SHP77 (cell line): ENCODE results near the gene RGS1.
"Not testable (repeated sequence)": the region's sequence is repeated elsewhere in the genome, so short reads cannot be mapped to it uniquely, and the experiment has no call there.

Experiments used
- DNase-seq, 2 experiments: peaks; one replicate each; lab custom pipeline; 2025; lab: John Stamatoyannopoulos, UW

The RGS1 gene, protein sequence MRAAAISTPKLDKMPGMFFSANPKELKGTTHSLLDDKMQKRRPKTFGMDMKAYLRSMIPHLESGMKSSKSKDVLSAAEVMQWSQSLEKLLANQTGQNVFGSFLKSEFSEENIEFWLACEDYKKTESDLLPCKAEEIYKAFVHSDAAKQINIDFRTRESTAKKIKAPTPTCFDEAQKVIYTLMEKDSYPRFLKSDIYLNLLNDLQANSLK

DNA sequence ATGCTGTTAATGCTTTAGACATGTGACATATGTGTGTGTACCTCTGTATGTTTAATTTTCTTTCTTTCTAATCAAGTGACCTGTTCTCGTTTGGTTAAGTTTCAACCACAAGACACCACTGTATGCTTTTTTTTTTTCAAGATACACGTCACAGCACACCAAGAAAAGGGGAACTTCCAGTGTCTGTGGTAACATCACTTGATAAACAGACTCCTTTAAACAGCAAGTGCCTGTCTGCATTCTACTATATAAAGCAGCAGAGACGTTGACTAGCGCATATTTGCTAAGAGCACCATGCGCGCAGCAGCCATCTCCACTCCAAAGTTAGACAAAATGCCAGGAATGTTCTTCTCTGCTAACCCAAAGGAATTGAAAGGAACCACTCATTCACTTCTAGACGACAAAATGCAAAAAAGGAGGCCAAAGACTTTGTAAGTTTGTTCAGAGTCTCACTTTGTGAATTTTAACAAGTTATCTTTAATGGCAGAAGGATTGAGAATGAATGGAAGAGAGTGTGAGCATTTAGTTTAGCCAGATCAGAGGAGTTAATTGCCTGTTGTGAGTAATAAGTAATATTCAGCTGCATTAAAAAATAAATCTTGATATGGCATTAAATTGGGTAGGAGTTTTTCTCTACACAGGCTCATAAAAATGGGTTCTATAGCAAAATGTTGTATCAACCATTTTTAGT lies at the start of gene RGS1:
Gene RGS1, plus strand, starts transcription at position 275 of the 691 bp plus-strand sequence. Its CDS starts 20 bp downstream, at position 295.
- DNase-seq = no peak

DNA sequence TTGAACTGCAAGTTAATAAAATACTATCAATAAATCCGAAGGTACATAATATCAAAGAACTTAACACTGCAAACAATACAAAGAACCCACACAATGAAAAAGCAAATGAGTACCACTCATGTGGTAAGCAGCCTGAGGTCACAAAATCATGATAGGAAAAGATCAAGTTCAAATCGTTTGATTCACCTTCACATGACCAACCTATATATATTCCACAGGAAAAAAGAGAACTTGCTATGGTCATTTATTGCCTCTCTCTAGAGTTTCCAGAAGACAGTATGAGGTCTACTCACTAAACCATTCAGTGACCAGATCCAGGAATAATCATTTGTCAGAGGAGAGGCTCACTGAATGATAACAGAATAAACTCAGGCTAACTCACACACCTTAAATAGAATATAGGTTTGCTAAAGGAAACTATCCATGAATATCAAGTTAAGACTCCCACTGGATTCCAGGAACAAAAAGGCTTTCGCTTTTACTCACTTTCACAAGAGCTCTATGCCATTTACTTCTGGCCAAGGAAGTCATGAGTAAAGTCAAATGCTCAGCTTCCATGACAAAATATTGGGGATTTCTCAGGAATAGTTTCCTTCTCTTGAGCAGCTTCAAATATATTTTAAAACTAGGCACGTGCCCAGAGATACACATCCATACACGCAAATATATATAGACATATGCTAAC lies 48.3 kb upstream of the RGS1 start:
- DNase-seq = no peak

DNA sequence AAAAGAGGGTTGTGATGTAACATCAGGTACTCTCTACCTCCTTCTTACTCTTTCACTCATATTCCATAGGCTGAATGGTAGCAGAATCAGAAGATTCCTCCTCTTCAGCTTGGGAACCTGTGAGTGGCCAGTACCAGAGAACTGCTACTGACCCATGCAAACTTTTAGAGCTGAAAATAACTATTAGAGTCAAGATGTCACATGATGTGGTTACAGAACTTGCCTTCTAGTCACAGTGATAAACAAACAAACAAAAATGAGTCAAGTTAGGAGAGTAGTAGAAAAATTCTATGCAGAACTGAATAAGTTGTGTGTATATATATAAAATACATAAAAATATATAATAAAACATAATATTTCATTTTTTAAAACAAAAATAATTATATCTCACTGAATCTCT lies 47.6 kb upstream of the RGS1 start:
- DNase-seq = no peak

DNA sequence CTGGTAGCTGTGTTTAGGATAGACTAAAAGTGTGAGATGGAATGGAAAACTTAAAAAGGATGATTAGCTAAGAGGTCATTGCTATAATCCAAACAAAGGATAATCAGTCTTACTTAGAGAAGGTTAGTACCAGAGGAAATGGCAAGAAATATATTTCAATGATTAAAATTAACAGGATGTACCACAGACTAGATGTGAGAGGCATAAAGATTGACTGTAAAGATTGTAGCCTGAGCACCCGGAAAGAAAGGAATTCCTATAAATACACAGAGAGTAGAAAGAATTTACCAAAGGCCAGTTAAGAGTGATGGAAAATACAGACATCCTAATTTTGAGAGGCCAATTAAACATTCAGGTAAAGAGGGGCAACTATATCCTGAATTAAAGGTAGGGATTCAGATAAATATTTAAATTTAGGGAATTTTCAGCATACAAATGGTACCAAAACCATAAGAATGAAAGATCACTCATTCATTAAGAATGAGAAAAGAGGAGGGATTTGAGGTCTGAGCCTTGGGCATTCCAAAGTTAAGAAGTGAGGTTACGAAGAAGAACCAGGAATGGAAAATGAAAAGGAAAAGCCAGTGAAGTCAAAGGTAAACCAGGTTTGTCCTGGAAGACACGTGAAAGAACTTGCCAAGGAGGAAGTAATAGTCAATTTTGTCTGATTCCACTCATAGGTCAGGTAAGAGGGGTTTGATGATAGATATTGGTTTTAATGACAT lies 46.4 kb upstream of the RGS1 start:
- DNase-seq = no peak

DNA sequence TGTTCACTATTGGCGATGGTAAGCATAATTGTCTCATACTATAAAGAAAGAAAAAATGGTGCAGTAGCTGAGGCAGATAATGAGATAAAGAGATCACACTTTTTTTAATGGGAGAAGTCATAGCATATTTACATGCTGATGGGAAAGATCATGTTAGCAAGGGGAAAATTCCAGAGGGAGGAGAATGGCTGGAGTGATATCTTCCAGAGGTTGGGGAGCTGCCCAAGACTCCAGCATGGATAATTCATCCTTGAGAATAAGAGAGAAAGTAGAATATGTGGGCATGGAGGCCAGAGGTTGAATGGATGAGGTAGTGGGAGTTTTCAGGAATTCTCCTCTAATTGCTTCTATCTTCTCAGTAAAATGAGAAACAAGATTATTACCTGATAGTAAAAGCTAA lies 45.8 kb upstream of the RGS1 start:
- no peak for DNase-seq

DNA sequence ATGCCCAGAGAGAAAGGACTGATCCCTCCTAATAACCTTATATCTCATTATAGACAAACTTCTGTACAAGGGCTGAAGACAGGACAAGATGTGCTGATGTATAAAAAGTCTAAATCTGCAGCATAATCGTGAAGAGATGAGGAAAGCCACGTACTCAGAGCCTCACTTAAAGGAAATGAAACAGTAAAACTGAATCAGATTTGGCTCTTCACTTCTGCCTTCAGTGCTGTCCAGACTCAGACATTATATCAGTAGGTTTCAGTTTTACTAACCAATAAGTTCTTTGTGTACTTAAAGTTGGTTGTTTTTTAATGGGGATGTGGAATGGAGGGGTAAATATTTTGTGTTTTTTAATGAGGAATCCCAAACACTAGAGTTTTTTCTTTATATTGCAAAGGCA lies 45.3 kb upstream of the RGS1 start:
- no peak for DNase-seq

DNA sequence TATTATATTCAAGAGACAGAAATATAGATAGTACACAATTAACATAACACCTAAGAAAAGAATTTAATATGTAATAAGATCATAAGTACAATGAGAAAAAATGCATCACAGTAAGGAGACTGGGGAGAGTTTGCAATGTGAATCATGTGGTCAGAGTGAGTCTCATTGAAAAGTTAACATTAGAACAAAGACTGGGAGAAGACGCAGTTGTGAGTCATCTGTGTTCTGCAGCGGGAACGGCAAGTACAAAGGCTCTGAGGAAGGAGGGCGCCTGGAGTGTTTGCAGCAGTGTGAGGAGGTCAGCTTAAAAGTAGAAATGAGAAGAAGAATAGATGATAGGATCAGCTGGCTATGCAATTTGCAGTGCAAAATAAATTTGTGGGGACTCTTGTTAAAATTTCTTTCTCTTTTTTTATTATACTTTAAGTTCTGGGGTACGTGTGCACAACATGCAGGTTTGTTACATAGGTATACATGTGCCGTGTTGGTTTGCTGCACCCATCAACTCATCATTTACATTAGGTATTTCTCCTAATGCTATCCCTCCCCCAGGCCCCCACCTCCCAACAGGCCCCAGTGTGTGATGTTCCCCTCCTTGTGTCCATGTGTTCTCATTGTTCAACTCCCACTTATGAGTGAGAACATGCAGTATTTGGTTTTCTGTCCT lies 44.4 kb upstream of the RGS1 start:
- not testable (repeated sequence) for DNase-seq

DNA sequence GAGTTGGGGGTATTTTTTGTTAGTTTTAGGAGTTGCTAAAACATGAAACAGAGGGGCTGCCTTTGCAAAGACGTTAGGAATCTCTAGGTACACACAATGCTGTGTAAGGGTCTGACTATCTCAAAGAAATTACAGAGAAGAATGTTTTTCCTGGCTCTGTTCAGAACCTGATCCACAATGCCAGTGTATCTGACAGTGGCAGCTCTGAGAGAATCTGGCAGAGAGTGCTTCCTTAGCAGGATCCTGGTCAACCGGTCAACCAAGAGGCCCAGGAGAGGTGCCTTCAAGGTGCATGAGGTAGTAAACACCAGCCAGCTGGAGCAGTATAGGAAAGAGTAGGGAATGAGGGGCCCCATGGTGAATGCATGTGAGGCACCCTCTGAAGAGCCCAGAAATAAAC lies 40.9 kb upstream of the RGS1 start:
- DNase-seq = no peak

DNA sequence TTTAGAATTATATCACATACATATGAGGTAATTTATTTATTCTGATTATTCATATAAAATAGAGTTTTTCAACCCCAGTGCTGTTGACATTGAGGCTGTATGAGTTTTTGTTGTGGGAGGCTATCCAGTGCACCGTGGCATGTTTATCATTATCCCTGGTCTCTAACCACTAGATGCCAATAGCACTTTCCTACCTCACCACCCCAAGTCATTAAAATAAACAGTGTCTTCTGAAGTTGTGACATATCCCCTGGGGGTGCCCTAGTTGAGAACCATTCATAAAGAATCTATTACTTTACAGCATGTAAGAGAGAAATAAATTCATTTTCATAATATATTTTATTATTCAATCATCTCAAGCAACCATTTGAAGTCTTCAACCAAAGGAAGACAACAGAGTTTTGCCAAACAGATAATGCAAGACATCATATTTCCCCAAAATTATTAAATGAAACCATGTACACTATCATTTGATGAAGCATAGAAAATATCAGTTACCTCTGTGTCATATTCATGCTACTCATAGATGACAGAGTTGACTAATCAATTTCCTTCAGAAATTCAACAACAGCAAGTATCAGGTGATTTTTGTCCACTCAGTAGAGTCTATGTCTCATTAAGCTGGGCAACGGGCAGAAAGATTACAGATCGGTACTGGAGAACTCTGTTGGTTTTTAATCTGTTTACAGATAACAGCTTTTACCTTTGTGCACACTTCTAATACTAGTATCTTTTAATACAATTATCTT lies 39.5 kb upstream of the RGS1 start:
- no peak for DNase-seq

DNA sequence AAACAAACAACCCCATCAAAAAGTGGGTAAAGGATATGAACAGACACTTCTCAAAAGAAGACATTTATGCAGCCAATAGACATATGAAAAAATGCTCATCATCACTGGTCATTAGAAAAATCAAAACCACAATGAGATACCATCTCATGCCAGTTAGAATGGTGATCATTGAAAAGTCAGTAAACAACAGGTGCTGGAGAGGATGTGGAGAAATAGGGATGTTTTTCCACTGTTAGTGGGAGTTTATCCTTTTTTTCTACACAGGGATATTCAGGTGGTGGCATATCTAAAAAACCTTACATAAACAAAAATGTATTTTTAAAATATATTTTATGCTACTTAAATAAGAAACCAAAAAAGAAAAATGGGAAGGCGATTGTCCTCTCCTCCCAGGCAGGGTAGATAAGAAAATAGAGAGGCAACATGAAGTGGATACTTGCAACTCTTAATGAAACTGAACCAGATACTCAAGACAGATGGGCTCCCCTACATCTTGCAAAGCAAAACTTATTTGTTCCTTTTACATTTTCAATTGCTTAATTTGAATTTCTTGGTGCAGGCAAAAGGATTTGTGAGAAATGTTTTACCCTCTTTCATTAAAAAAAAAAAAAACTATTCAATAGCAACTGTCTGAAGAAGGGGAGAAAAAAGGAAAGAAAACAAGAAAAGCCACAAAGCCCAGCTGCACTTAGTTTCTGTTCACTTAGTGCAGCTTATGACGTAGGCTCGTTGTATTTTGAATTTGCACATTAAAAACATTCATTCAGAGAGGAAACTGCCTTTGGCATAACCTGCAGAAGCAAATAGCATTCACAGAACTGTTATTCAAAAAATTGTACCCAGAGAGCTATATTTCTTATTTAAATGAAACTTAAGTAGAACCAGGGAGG lies 36.9 kb upstream of the RGS1 start:
- no peak for DNase-seq

DNA sequence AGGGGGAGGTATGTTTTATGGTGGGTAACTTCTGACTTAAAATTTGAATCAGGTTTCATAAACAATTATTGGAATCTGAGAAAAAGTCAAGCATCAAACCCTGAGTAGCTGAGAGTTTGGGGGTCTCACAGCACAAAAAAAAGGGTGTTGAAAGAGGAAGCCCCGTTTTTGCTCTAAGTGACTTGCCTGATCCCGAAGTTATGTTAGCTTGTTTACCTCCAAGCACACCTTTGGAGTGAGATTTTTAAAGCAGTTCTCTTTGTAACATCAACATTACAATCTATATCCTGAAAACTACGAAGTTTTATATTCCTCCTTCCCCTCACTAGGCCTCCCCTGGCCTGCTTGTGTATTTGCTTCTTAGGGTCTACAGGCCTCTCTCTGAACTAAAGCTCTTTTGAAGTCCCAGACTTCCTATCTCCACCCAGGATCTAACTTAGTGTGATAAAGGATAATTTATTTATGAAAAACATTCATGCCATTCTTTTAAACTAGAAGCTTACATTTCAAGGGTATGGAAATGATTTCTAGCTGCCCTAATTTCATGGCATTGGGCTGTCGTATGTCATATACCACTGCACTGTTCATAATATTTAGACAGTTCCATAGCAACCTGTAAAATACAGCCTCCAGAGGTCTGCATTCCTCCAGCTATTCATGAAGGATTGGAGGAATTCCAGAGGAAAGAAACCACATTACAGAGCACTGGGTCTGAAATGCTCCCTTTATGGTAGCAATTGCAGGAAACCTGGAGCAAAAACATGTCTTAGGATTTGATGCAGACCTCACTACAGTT lies 36.1 kb upstream of the RGS1 start:
- DNase-seq = no peak

DNA sequence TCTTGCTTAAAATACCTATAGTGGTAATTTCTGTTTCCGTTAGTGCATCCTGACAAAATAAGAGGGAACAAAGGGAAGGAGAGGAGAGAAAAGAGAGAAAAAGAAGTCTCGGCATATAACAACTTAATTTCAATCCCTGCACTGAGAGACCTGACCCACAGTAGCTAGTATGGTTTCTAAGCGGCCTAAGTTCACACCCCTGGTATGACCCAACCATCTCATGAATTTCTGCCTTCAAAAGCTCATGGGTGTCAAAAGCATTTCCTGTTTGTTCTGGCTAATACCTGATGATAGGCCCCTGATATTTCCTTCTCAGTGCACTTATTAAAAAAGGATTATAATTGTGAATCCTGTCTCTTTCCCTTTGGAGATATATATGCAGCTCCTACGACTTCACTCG lies 32.1 kb upstream of the RGS1 start:
- no peak for DNase-seq

DNA sequence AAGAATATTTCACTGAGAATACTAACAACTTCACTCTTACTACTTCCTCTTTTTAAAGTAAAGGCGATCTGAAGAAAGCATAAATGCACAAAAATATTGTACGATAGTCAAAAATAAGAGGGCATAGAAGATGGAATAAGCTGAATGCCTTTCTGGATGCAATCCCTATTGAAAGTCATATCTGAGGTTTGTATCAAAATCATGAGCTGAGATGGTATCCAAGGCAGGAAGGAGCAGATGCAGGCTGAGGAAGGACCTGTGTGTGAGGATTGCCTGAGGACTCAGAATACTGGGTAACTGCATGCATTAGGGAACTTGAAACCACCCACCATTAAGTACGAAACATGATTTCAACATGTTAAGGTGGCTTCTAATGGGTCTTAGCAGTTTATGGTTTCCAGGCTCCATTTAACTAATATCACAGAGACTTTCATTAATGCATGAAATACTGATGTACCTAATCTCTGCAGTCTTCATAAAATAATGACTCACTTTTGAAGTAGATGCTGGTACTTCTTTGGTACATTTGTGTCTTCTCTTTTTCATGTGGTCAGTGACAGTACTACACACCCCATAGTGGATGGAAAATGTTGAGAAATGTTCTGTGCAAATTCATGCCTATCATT lies 29.6 kb upstream of the RGS1 start:
- no peak for DNase-seq

DNA sequence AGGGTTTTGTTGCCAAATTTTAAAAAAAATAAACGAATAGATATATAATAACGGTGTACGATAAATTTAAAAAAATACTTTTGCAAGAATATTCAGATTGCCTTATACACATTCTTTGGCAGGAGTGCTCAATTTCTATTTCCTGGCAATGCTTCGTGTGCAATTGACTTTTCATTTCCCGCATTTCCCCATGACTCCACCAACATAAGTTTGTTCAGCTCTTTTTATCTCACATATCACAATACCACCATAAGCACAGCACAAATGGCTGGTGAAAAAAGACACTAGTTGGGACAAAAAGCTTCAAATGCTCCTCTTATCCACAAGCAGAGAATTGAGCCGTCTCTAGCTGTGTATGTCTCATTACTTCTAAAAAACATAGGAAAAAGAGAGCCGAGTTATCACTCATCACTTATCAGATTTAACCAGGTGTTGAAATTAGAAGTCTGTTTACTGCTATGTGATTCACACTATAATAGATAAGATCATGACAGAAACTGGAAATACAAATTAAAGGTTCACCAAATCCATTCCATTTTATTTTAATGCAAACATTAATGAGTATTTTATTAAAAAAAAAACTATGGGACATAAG lies 28.9 kb upstream of the RGS1 start:
- no peak for DNase-seq

DNA sequence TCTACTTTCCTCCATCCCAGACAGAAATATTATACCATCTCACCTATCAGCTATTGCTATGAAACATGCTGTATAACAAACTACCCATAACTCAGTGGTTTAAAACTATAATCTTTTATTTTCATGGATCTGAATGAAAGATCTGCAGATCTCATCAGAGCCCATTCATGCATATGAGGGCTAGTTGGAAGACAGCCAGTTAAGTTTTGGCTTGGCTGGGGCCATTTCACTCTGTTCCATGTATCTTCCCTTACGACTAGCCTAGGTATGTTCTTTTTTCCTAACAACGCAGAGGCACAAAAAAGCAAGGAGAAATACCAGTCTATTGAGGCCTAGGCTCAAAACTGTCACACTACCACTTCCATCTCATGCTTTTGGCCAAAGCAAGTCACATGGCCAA lies 28.1 kb upstream of the RGS1 start:
- DNase-seq = no peak

DNA sequence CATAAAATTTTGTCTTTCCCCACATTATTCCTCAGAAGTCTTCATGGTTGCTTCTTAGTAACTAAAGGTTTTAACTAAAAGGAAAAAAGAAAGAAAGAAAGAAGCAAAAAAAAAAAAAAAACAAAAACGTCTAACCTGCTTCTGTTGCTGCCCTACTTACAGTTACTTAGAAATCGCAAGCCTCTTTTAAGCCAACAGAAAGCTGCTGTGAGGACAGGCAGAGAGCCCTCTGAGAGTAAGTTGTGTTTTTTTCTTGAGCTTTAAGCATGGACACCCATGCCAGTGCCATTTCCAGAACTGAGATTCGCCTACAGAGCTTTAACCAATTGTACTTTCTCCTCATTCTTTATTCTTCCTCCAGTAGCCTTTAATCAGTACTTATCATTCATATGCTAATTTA lies 25.6 kb upstream of the RGS1 start:
- DNase-seq = no peak

DNA sequence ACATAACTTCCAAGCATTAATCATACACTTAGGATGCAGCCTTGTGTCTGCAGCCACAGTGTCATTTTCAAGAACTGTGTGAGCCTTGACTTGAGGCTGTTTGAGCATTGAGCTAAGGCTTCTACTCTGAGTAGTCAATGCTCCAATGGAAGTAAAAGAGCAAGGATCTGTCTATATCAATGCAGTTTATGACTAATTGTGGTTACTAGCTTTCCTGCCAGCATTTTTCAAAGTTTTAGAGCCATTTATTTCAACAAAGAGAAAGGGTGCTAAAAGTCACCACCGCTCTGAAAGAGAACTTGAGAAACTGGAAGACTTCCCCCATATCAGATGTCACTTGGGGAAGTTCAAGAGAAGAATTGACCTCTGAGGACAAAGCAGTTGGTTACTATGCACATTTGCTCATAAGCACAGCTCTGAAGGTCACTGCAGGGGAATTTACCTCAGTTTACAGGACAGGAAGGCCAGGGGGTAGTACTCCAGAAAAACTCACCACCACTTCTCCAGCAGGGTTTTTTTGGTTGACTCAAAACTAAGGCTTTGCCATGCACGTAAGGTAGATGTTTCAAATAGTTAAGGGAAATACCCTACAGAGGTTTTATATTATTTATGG lies 24.5 kb upstream of the RGS1 start:
- no peak for DNase-seq

DNA sequence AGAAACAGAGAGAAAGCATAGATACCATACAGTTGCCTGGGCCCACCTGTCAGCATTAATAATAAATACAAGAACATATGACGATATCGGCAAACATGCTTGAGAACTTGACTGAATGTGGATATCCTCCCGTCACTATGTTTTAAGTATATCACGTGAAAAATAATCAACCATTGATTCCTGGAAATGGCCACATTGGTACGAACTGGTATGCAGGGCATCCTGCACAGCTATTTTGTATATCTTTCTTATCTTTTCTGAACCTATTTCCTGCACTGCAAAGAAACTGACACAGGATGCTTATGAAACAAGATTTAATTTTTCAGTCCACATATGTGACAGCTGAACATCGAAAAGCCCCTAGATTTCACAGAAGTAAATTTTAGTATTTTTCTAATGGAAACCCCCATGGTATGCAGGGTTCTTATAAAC lies 22.8 kb upstream of the RGS1 start:
- DNase-seq = no peak
